Left renal cortex interstitium (tissue), 4 donors: Measurements from ENCODE around the gene NHP2. TPM values are rescaled to one million over a fixed set of nuclear protein-coding genes. Genes with fewer than 3 reads are reported as not detected.

Source experiments
- polyA plus RNA-seq, 4 donors: library from polyadenylated mRNA; unstranded; fragments of 120-200 nt; gene quantifications; one replicate each; pipeline ENCODE4 v1.2.1, GENCODE V29; 2013; ENCODE audit not compliant: insufficient read length in 4 of 4

NHP2 gene
- polyA plus RNA-seq, 4 donors, result 98.0 to 144 (median 110) TPM

Other genes starting within 250 kb of the NHP2 start
- gene PROP1, start 157.6 kb downstream of the NHP2 start, polyA plus RNA-seq, result under 1 TPM in 2 of 4 donors, not detected in 2; 0.10 to 0.11 TPM
- 1 to 10 TPM; 4.1 to 5.8 (median 4.9) TPM for gene N4BP3, start 40.4 kb downstream of the NHP2 start, polyA plus RNA-seq
- gene RMND5B, start 22.9 kb downstream of the NHP2 start, polyA plus RNA-seq, result 10 to 100 TPM; 30.8 to 39.6 (median 34.7) TPM
- gene GMCL2, start 33.5 kb upstream of the NHP2 start, polyA plus RNA-seq, result under 1 TPM in 2 of 4 donors, not detected in 2; 0.06 TPM
- gene HNRNPAB, start 50.6 kb upstream of the NHP2 start, polyA plus RNA-seq, result 100 to 1,000 TPM; 141 to 179 (median 147) TPM
- gene PHYKPL, start 78.9 kb upstream of the NHP2 start, polyA plus RNA-seq, result 100 to 1,000 TPM in 2 of 4 donors, 10 to 100 TPM in 2; 52.0 to 135 (median 93.7) TPM